Measurements from ENCODE around the gene ADCY5. TPM values are rescaled to one million over a fixed set of nuclear protein-coding genes. Genes with fewer than 3 reads are reported as not detected.

ADCY5 gene
- total and polyA plus RNA-seq, 5 donors = 90.4 to 220 (median 205) TPM

DNA sequence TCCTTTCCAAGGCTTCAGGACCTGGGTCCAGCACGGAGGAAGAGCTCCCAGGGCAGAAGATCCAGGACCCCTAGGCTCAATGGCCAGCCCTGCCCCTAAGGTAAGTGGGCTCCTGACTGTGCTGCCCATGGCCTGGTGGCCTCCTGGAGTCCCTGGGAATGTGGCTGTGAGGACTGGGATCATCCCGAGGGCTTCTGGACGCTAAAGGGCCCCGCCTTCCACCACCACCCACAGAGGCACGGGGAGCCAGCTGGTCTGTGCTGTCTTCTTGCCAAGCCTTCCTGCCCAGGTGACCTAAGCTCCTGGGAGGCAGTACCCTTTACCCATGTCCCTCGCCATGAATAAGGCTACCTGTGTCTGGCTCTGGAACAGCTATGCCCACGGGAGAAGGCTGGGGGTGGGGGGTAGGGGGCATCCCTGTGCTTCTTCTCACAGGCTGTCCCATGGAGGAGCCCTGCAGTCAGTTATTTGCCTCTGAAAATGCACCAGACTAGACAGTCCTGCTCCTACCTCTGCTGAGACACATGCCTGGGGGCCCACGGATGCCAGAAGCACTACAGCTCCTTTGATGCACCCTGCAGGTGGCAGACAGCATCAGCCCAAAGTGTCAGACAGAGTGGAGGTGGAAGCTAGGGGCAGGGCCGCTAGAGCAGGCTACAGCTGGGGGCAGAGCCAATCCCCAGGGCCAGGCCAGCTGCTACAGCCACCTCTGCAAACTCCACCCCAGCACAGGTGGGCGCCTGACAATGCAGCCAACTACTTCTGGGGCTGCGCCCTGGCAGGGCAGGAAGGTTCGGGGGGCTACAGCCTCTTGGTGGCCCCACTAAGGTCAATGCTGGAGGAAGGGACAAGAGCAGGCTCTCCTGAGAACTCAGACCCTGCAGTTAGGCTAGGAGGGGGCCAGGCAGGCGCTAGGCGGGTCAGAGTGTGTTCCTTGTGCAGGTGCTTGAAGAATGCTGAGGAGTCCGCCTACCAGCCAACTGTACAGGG is 156.3 kb downstream of the ADCY5 start:
- ATAC-seq = no peak
- Histone ChIP-seq H3K4me1 (ENCODE audit: control insufficient read depth, insufficient read depth, low read length) (no peaks in the 10 kb centered on the region), H3K27me3 (ENCODE audit: control insufficient read depth, insufficient read depth) (no peaks in the 10 kb centered on the region), H3K9me3 (ENCODE audit: control insufficient read depth, low read length) (no peaks in the 10 kb centered on the region), H3K27ac (ENCODE audit: low read length) (no peak overlapping the region), H3K4me3 (ENCODE audit: low read length) (no peak overlapping the region)
- DNase-seq = no peak
- intact Hi-C loops (cut with DNase I) = no loop called here
- WGBS = 72% methylated on average over 15 of the region's 15 CpGs

GRCh38 chr3:123291404-123291803 is 157.5 kb downstream of the ADCY5 start:
- Histone ChIP-seq H3K27me3 (ENCODE audit: control insufficient read depth, insufficient read depth) (no peaks in the 10 kb centered on the region), H3K4me1 (ENCODE audit: control insufficient read depth, insufficient read depth, low read length) (no peaks in the 10 kb centered on the region), H3K9me3 (ENCODE audit: control insufficient read depth, low read length) (no peaks in the 10 kb centered on the region), H3K27ac (ENCODE audit: low read length) (no peak overlapping the region), H3K4me3 (ENCODE audit: low read length) (no peak overlapping the region)
- DNase-seq = no peak
- 71% methylated on average over 7 of the region's 7 CpGs for WGBS
- no peak for ATAC-seq
- intact Hi-C loops (cut with DNase I) = no loop called here

DNA sequence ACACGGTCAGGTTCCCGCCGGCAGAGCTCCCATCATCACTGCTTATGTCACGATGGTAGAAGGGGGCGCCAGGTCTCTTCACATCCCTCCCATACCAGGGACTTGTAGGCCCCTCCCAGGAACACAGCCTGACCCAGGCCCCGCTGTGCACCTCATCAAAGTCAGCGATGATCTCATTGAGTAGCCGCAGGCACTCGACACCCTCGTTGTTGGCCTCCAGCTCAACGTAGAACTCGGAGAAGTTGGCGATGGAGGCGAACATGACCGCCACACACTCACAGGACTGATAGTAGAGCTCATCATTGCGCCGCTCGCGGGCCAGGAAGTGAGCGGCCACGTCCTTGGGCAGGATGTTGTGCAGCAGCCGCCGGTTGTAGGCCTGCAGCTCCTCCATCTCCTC is 157.9 kb downstream of the ADCY5 start:
- no peaks in the 10 kb centered on the region for H3K27me3 ChIP-seq (ENCODE audit: control insufficient read depth, insufficient read depth)
- H3K4me1 ChIP-seq (ENCODE audit: control insufficient read depth, insufficient read depth, low read length) = no peaks in the 10 kb centered on the region
- no peaks in the 10 kb centered on the region for H3K9me3 ChIP-seq (ENCODE audit: control insufficient read depth, low read length)
- DNase-seq (no peak), ATAC-seq (no peak)
- WGBS = 85% methylated on average over 23 of the region's 23 CpGs
- no peak overlapping the region for H3K27ac ChIP-seq (ENCODE audit: low read length)
- no peak overlapping the region for H3K4me3 ChIP-seq (ENCODE audit: low read length)
- intact Hi-C loops (cut with DNase I) = no loop called here

DNA sequence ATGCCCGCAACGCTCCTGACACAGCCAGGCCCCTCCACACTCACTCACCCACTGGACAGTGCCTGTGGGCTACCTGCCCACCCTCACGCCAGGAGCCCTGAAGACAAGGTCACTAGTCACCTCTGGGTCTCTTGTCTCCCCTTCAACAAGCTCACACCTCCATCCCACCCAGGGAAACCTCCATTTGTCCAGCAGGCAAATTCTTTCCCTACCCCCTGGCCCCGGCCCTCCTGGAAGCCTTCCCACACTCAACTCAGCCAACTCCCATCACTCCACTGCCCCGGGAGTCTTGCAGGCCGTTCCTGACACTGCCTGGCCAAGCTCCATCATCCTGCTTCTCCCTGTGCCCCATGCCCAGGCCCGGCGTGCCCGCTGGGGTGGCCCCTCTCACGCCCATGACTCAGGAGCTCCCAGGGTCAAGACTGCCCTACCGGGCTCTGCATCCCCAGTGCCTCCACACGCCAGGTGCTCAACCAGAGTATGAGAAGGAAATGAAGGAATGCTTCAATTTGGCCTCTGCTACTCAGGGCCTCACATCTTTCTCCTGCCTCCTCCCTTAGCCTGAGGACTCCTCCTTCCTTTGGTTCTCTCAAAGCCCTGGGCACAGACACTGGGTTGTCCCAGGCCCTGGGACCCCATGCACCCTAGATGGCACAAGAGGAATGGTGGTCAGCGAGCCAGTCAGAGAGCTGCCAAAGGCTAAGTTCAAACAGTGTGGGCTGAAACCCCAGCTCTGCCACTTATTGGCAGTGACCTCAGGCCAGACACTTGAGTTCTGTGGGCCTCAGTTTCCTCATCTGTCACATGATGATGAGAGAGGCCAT is 158.6 kb downstream of the ADCY5 start:
- intact Hi-C loops (cut with DNase I) = no loop called here
- no peaks in the 10 kb centered on the region for H3K9me3 ChIP-seq (ENCODE audit: control insufficient read depth, low read length)
- 70% methylated on average over 13 of the region's 13 CpGs for WGBS
- no peaks in the 10 kb centered on the region for H3K4me1 ChIP-seq (ENCODE audit: control insufficient read depth, insufficient read depth, low read length)
- DNase-seq (no peak), ATAC-seq (no peak)
- H3K27me3 ChIP-seq (ENCODE audit: control insufficient read depth, insufficient read depth) = no peaks in the 10 kb centered on the region
- H3K27ac ChIP-seq (ENCODE audit: low read length) = no peak overlapping the region
- no peak overlapping the region for H3K4me3 ChIP-seq (ENCODE audit: low read length)

DNA sequence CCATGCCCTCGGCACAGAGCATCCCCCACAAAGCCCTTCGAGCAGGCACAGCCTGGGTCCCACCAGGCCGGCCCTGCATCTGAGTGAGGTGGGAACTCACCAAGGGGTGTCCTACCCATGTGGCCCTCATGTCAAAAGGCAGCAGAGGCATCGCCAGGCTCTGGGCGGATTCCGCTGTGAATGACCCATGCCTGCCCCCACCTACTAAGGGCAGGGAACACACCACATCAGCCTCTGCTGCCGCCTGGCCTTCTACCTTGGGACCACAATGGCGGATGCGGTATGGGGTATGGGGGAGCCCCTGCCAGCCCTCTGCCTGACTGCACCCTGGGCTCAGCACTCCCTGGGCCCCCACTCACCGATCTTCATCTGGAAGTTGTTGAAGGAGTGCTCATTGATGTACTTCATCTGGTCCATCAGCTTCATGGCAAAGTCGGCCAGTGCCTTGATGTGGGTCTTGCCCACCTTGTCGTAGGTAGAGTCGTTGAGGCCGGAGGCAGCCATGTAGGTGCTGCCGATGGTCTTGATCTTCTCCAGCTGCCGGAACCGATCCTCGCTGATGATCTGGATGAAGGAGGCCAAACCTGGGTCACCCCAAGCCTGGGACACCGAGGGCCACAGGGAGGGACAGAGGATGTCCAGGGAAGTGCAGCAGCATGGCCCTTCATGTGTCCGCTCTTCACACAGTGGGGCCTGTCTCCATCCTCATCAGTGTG is 159.3 kb downstream of the ADCY5 start:
- intact Hi-C loops (cut with DNase I) = no loop called here
- no peaks in the 10 kb centered on the region for H3K27me3 ChIP-seq (ENCODE audit: control insufficient read depth, insufficient read depth)
- no peak for DNase-seq
- no peak overlapping the region for H3K4me3 ChIP-seq (ENCODE audit: low read length)
- 91% methylated on average over 20 of the region's 20 CpGs for whole genome bisulfite sequencing
- no peaks in the 10 kb centered on the region for H3K4me1 ChIP-seq (ENCODE audit: control insufficient read depth, insufficient read depth, low read length)
- no peak overlapping the region for H3K27ac ChIP-seq (ENCODE audit: low read length)
- H3K9me3 ChIP-seq (ENCODE audit: control insufficient read depth, low read length) = no peaks in the 10 kb centered on the region
- ATAC-seq = no peak

- DNase-seq (no peak), ATAC-seq (no peak)
- 81% methylated on average over 6 of the region's 6 CpGs for WGBS
- no peak overlapping the region for H3K4me3 ChIP-seq (ENCODE audit: low read length)
- no peaks in the 10 kb centered on the region for H3K9me3 ChIP-seq (ENCODE audit: control insufficient read depth, low read length)
- intact Hi-C loops (cut with DNase I) = no loop called here
- H3K27ac ChIP-seq (ENCODE audit: low read length) = no peak overlapping the region
- H3K4me1 ChIP-seq (ENCODE audit: control insufficient read depth, insufficient read depth, low read length) = no peaks in the 10 kb centered on the region
- H3K27me3 ChIP-seq (ENCODE audit: control insufficient read depth, insufficient read depth) = no peaks in the 10 kb centered on the region
Observed at GRCh38 chr3:123287962-123288302, 161.0 kb downstream of the ADCY5 start.

DNA sequence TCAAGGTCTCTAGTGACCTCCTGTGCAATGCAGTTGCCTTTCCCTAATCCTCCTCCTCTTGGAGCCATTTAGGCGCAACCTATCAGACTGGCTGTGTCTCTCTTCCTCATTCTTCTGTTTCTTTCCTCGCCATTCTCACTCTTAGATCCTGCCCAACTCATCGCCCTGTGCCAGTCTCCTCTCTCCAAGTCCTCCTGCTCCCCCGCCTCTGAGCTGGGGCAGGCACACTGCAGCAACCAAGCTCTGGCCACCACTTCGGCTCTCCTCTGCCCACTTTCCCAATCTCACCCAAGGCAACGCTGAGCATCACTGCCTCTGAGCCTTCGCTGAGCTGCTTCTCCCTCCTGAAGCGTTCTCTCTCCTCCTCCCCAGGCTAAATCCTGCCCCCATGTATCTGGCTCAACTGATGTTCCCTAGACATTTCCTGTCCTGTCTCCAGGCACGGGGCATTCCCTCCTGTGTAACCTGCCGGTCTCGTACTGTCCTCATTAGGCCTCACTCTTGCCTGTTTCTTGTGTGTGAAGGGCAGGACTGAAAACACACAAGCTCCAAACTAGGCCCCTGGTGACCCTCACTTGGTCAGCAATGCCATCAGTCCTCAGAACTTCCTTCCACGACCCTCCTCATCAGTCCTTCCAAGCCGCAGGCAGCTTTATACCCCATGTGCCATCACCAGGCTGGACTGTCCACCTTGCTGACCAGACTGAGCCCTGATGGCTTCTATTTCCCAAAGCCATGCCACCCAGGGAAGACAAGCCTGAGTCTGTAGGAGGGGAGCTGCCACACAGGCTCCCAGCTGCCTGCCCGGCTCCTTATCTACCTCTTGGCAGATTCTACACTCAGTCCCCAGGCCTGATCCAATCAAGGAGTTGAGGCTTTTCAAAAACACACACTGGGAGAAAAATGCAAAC is 161.6 kb downstream of the ADCY5 start:
- no peaks in the 10 kb centered on the region for H3K9me3 ChIP-seq (ENCODE audit: control insufficient read depth, low read length)
- no peaks in the 10 kb centered on the region for H3K4me1 ChIP-seq (ENCODE audit: control insufficient read depth, insufficient read depth, low read length)
- intact Hi-C loops (cut with DNase I) = no loop called here
- WGBS = 87% methylated on average over 14 of the region's 14 CpGs
- DNase-seq = no peak
- no peak overlapping the region for H3K27ac ChIP-seq (ENCODE audit: low read length)
- ATAC-seq = no peak
- no peaks in the 10 kb centered on the region for H3K27me3 ChIP-seq (ENCODE audit: control insufficient read depth, insufficient read depth)
- H3K4me3 ChIP-seq (ENCODE audit: low read length) = no peak overlapping the region

GRCh38 chr3:123286308-123287023 is 162.4 kb downstream of the ADCY5 start:
- Histone ChIP-seq H3K27me3 (ENCODE audit: control insufficient read depth, insufficient read depth) (no peaks in the 10 kb centered on the region), H3K27ac (ENCODE audit: low read length) (no peak overlapping the region), H3K4me1 (ENCODE audit: control insufficient read depth, insufficient read depth, low read length) (no peaks in the 10 kb centered on the region), H3K9me3 (ENCODE audit: control insufficient read depth, low read length) (no peaks in the 10 kb centered on the region), H3K4me3 (ENCODE audit: low read length) (no peak overlapping the region)
- WGBS = 78% methylated on average over 16 of the region's 16 CpGs
- ATAC-seq = peak; percentile 5 to 19
- DNase-seq = peak in 1 of 3 donors; percentile 43
- intact Hi-C loops (cut with DNase I) = no loop called here

DNA sequence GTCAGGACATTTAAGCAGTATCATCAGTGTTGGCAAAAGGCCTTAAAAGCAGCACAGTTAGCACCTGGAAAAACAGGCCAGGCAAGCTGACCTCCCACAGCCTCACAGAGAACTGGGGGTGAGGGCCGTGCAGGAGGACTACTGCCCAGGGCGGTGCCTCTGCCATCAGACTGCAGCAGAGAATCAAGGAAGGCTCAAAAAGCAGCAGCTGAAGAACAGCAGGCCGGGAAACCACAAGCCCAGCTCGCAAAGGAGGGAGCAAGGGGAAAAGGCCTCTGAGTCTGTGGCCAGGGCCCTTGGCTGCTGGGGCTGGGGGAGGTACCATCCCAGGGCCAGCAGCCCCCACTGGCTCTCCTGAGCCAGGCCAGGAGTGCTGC is 163.0 kb downstream of the ADCY5 start:
- DNase-seq (no peak), ATAC-seq (no peak)
- intact Hi-C loops (cut with DNase I) = no loop called here
- H3K27me3 ChIP-seq (ENCODE audit: control insufficient read depth, insufficient read depth) = no peaks in the 10 kb centered on the region
- H3K4me1 ChIP-seq (ENCODE audit: control insufficient read depth, insufficient read depth, low read length) = no peaks in the 10 kb centered on the region
- 78% methylated on average over 4 of the region's 4 CpGs for WGBS
- H3K27ac ChIP-seq (ENCODE audit: low read length) = no peak overlapping the region
- no peaks in the 10 kb centered on the region for H3K9me3 ChIP-seq (ENCODE audit: control insufficient read depth, low read length)
- no peak overlapping the region for H3K4me3 ChIP-seq (ENCODE audit: low read length)

- DNase-seq (peak in 1 of 3 donors; percentile 34), ATAC-seq (no peak)
- no peaks in the 10 kb centered on the region for H3K27me3 ChIP-seq (ENCODE audit: control insufficient read depth, insufficient read depth)
- no peak overlapping the region for H3K4me3 ChIP-seq (ENCODE audit: low read length)
- intact Hi-C loops (cut with DNase I) = no loop called here
- WGBS = 79% methylated on average over 4 of the region's 4 CpGs
- no peaks in the 10 kb centered on the region for H3K4me1 ChIP-seq (ENCODE audit: control insufficient read depth, insufficient read depth, low read length)
- no peaks in the 10 kb centered on the region for H3K9me3 ChIP-seq (ENCODE audit: control insufficient read depth, low read length)
- no peak overlapping the region for H3K27ac ChIP-seq (ENCODE audit: low read length)
Observed at GRCh38 chr3:123285479-123285878, 163.4 kb downstream of the ADCY5 start.
